Spleen (tissue), 11 donors: ENCODE measurements around the gene MRPL55. TPM values are rescaled to one million over a fixed set of nuclear protein-coding genes. Genes with fewer than 3 reads are reported as not detected.

ENCODE experiments used
- DNase-seq: peaks from one replicate; pipeline ENCODE4 v3.0.0-alpha.2; 2020
- H3K27ac ChIP-seq, 8 donors: fragments of 200-600 bp; sonication (generic) in 7 of 8; 1 replicate in 4 of 8; 2 replicates in 4 of 8; pipeline versions ENCODE4 v1.5.0 to v1.8.0; 2016 to 2021; ENCODE audit warnings: inconsistent platforms in 4 of 8, mild to moderate bottlenecking in 4 of 8, moderate library complexity in 1 of 8
- H3K27me3 ChIP-seq, 7 donors: fragments of 200-600 bp; sonication (generic) in 6 of 7; replicated peaks in 1 of 7; 1 replicate in 4 of 7; 2 replicates in 3 of 7; pipeline versions ENCODE4 v1.5.0 to v1.8.0; 2016 to 2021; ENCODE audit warnings: inconsistent platforms in 3 of 7, mild to moderate bottlenecking in 1 of 7
- H3K36me3 ChIP-seq, 6 donors: fragments of 200-600 bp; sonication (generic) in 5 of 6; 1 replicate in 4 of 6; 2 replicates in 2 of 6; pipeline versions ENCODE4 v1.5.0 to v1.8.0; 2016 to 2021; ENCODE audit warnings: inconsistent platforms in 2 of 6
- H3K4me1 ChIP-seq, 6 donors: fragments of 200-600 bp; sonication (generic) in 5 of 6; 1 replicate in 3 of 6; 2 replicates in 3 of 6; pipeline versions ENCODE4 v1.5.0 to v1.8.0; 2016 to 2021; ENCODE audit warnings: inconsistent platforms in 3 of 6
- H3K4me3 ChIP-seq, 8 donors: fragments of 200-600 bp; sonication (generic) in 7 of 8; 1 replicate in 4 of 8; 2 replicates in 4 of 8; pipeline versions ENCODE4 v1.5.0 to v1.8.0; 2016 to 2021; ENCODE audit warnings: inconsistent platforms in 4 of 8, mild to moderate bottlenecking in 4 of 8, moderate library complexity in 2 of 8
- H3K9me3 ChIP-seq, 8 donors: fragments of 200-600 bp; sonication (generic) in 7 of 8; 1 replicate in 4 of 8; 2 replicates in 4 of 8; pipeline versions ENCODE4 v1.5.0 to v1.8.0; 2016 to 2021; ENCODE audit warnings: inconsistent platforms in 4 of 8
- CTCF ChIP-seq, 11 experiments: fragments of 200-600 bp in 7 of 11; fragments of 450-650 bp in 4 of 11; sonication (generic) in 4 of 11; IDR thresholded peaks in 8 of 11; conservative IDR thresholded peaks in 3 of 11; 1 replicate in 7 of 11; 2 replicates in 4 of 11; pipeline versions ENCODE4 v1.4.0 to v1.8.0; 2016 to 2021; ENCODE audit warnings: antibody characterized with exemption in 11 of 11, inconsistent platforms in 4 of 11, mild to moderate bottlenecking in 1 of 11
- POLR2A ChIP-seq, 3 donors: fragments of 450-650 bp; IDR thresholded peaks; one replicate each; pipeline ENCODE4 v1.5.1; 2017; ENCODE audit warnings: antibody characterized with exemption in 3 of 3, mild to moderate bottlenecking in 1 of 3
- POLR2AphosphoS5 ChIP-seq, 3 donors: sonication (generic); formaldehyde crosslinking; IDR thresholded peaks; one replicate each; pipeline ENCODE4 v1.5.1; 2017; ENCODE audit warnings: antibody characterized with exemption in 3 of 3
- WGBS, 5 donors: extraction: QIAGEN DNeasy Blood & Tissue Kit in 3 of 5; methylation state at CpG; one replicate each; pipeline versions ENCODE4 v1.1.5 to v1.1.7; 2013 to 2018; 5-methylcytosine and 5-hydroxymethylcytosine counted together
- intact Hi-C: fragments of 100-400 bp; cut with DNase I; formaldehyde crosslinking; loops from one replicate; pipeline ENCODE4 v1.15.0; 2023; ENCODE audit warnings: low total_unique reads
- polyA plus RNA-seq, 3 donors: library from polyadenylated mRNA; stranded (reverse); fragments of 200-250 nt; gene quantifications; one replicate each; pipeline ENCODE4 v1.2.1, GENCODE V29; 2013
- total RNA-seq, 7 donors: library from RNA; depleted of rRNA in 3 of 7; stranded (reverse); fragments of >200 nt in 3 of 7; fragmentation: NEBNext Ultra II Directional in 4 of 7; extraction: Animal tissue kit (Norgen Biotek cat#: 25700) in 4 of 7; gene quantifications; one replicate each; pipeline versions ENCODE4 v1.1.0 to v1.2.1, GENCODE V29; 2016 to 2021
- donor health status: healthy with polysubstance abuse.
- donor health status: DM: no; HTN: no; CAD: no; lungs with moderate emphysema.
- donor health status: DM: no; HTN: no; CAD: no.
- donor health status: Bipolar disorder and iron deficiency.
- donor health status: healthy.
- donor health status: DM: no; HTN: no; CAD: no.
- donor health status: DM: yes; HTN: yes; CAD: no.

MRPL55 gene
- total and polyA plus RNA-seq, 10 donors = 32.3 to 114 (median 72.1) TPM

- peak; percentile 71 for DNase-seq
Observed at GRCh38 chr1:228073061-228073856, 35.8 kb downstream of the MRPL55 start.

GRCh38 chr1:228072658-228073043 is 36.4 kb downstream of the MRPL55 start:
- TF ChIP-seq POLR2A (IDR thresholded peaks at IDR 0.05) (no peak), CTCF (IDR thresholded peaks at IDR 0.05 in 8 of 11, conservative IDR thresholded peaks at IDR 0.05 in 3 of 11) (no peak), POLR2AphosphoS5 (IDR thresholded peaks at IDR 0.05) (peak in 1 of 3 donors; percentile 1)
- no peaks in the 10 kb centered on the region for H3K36me3 ChIP-seq
- peaks cover 0 to 28% (median 0%) of the 10 kb centered on the region in 7 donors for H3K27me3 ChIP-seq
- intact Hi-C loops = no loop called here
- peaks cover 0 to 9% (median under 1%) of the 10 kb centered on the region in 6 donors for H3K4me1 ChIP-seq
- H3K9me3 ChIP-seq = no peaks in the 10 kb centered on the region
- WGBS, 5 donors = 48 to 69% (median 58%) methylated on average over 5 of the region's 5 CpGs
- H3K4me3 ChIP-seq = no peak overlapping the region
- DNase-seq = peak; percentile 62
- no peak overlapping the region for H3K27ac ChIP-seq

More at GRCh38 chr1:228073061-228073856, 35.8 kb downstream of the MRPL55 start:
- intact Hi-C loops = no loop called here
- Histone ChIP-seq H3K27me3 (peaks cover 0 to 22% (median 0%) of the 10 kb centered on the region in 7 donors), H3K4me3 (no peak overlapping the region), H3K9me3 (no peaks in the 10 kb centered on the region), H3K4me1 (peaks cover 0 to 13% (median 3%) of the 10 kb centered on the region in 6 donors), H3K36me3 (no peaks in the 10 kb centered on the region), H3K27ac (no peak overlapping the region)
- no peak for TF ChIP-seq CTCF (IDR thresholded peaks at IDR 0.05 in 8 of 11, conservative IDR thresholded peaks at IDR 0.05 in 3 of 11)
- TF ChIP-seq POLR2AphosphoS5 (IDR thresholded peaks at IDR 0.05) = peak in 1 of 3 donors; percentile 16
- 67 to 77% (median 70%) methylated on average over 19 to 23 of the region's 23 CpGs for WGBS, 5 donors

GRCh38 chr1:228071839-228072657 is 37.1 kb downstream of the MRPL55 start:
- 55 to 67% (median 64%) methylated on average over 6 to 7 of the region's 7 CpGs for WGBS, 5 donors

GRCh38 chr1:228070851-228071250 is 38.2 kb downstream of the MRPL55 start:
- DNase-seq = no peak
- no peaks in the 10 kb centered on the region for H3K36me3 ChIP-seq
- H3K4me1 ChIP-seq = peaks cover 0 to 9% (median 0%) of the 10 kb centered on the region in 6 donors
- intact Hi-C loops = no loop called here
- no peak overlapping the region for H3K4me3 ChIP-seq
- no peak overlapping the region for H3K27ac ChIP-seq
- peaks cover 0 to 46% (median 16%) of the 10 kb centered on the region in 7 donors for H3K27me3 ChIP-seq
- TF ChIP-seq POLR2A (IDR thresholded peaks at IDR 0.05) (no peak), CTCF (IDR thresholded peaks at IDR 0.05 in 8 of 11, conservative IDR thresholded peaks at IDR 0.05 in 3 of 11) (no peak), POLR2AphosphoS5 (IDR thresholded peaks at IDR 0.05) (no peak)
- H3K9me3 ChIP-seq = no peaks in the 10 kb centered on the region
- 59 to 74% (median 66%) methylated on average over 3 of the region's 3 CpGs for WGBS, 5 donors

More at GRCh38 chr1:228071839-228072657, 37.1 kb downstream of the MRPL55 start:
- peaks cover 0 to 34% (median 4%) of the 10 kb centered on the region in 7 donors for H3K27me3 ChIP-seq
- DNase-seq = peak; percentile 39
- intact Hi-C loops = no loop called here
- H3K27ac ChIP-seq = no peak overlapping the region
- no peak overlapping the region for H3K4me3 ChIP-seq
- H3K9me3 ChIP-seq = no peaks in the 10 kb centered on the region
- TF ChIP-seq POLR2AphosphoS5 (IDR thresholded peaks at IDR 0.05) (peak in 1 of 3 donors; percentile 3), POLR2A (IDR thresholded peaks at IDR 0.05) (no peak)
- H3K36me3 ChIP-seq = no peaks in the 10 kb centered on the region
- peaks cover 0 to 9% (median 0%) of the 10 kb centered on the region in 6 donors for H3K4me1 ChIP-seq
